ENCODE measurements around the gene S100A5.

The S100A5 gene

DNA sequence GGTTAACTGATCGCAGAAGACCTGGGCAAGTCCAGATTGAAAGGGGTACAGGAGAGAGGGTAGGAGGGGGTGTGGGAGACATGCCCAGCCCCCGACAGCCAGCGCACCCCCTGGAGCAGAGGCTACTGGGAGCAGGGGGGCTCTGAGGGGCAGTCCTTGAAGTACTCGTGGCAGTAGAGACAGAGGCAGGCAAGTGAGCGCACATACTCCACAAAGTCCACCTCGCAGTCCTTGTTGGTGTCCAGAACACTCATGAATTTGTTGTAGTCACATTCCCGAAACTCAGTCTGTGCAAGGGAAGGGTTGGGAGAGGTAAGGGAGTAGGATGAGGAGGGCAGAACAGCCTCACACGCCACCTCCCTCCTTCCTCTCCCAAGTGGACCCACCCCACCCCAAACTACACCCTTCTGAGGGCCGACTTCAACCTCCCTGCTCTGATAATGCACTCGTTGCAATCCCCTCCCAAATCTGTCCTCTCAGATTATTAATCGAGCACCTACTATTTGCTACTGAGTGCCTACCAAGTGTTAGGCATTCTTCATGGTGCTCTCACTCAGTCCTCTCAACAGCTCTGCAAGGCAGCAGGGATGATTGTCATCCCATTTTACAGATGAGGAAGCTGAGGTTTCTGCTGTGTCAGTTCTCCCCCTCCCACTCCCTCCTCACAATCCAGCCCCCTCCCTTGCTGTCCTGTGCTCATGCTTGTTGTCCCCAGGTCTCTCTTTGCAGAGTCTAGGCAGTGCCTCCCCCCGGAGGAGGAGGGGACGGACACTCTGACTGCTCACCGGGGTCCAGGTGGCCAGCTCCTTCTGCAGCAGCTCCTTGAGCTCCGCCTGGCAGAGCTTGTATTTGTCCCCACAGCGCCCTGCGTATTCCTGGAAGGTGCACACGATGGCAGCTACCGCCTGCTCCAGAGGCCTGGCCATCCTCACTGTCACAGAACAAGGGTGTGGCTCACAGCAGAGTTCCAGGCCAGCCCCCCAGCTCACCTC, 7.1 kb upstream of the S100A5 start:
- H3K36me3 ChIP-seq (ENCODE audit: control insufficient read depth in 2 of 2, insufficient read depth in 1 of 2, low read length in 2 of 2): no peaks in the 10 kb centered on the region
- ChIA-PET POLR2A (interaction anchor here (1.0 kb wide), 1 partner anchor 19 kb away, joined by 3 read pairs; no protein-coding TSS in a partner anchor), CTCF (interaction anchor here (0.6 to 3.3 kb wide), 2 partner anchors 20 to 36 kb away, joined by 3 to 12 read pairs; no protein-coding TSS in a partner anchor)

DNA sequence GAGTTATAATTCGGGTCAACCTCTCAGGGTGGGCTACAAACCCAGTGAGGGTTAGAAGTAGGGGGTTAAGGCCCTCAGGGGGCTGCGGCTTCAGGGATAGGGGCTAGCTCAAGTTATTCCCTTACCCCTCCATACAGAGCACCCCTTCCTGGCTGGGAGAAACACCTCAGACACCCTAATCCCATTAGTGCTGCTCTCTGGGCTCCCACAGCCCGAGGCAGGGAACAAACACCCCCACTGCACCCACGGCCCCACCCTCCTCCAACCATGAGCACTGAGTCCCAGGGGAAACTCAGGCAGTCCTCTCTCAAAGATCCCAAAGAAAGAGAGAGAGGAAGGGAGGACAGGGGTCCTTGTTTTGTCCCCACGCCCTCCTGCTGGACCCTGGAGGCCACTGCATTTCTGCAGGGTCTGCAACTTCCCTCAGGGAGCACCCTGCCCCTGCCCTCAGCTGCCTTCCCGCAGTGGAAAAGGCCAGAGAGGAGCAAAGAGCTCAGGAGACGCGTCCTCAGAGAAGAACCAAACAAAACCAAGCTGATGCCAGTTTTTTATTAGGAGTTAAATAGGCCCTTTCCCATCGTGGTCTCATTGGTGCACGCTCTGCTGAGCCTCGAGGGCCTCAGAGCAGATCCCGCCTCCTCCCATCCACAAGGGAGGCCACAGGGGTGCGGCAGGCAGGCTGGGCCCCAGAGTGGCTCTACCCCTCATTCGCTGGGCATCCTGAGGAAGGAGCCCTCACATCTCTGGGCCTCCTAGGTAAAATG, 6.2 kb upstream of the S100A5 start:
- Histone ChIP-seq H3K36me3 (ENCODE audit: control insufficient read depth in 2 of 2, insufficient read depth in 1 of 2, low read length in 2 of 2) (no peaks in the 10 kb centered on the region), H3K4me3 (ENCODE audit: low read depth, low read length) (no peak overlapping the region), H3K27ac (ENCODE audit: extremely low read depth, low read depth, low read length) (no peak overlapping the region), H3K4me1 (ENCODE audit: control insufficient read depth, insufficient read depth, low read length) (peaks cover 2% of the 10 kb centered on the region; the same call in 1 of the 2 replicates), H3K9me3 (ENCODE audit: control insufficient read depth, insufficient read depth, low read depth, low read length) (no peaks in the 10 kb centered on the region)
- ChIA-PET POLR2A (interaction anchor here (0.7 kb wide), 1 partner anchor 15 kb away, joined by 3 read pairs; no protein-coding TSS in a partner anchor), CTCF (interaction anchor here (0.7 to 4.1 kb wide), 3 partner anchors 14 to 828 kb away, joined by 3 to 26 read pairs (median 3); no protein-coding TSS in a partner anchor)
- TF ChIP-seq ZNF610 (tag by site-specific recombination; IDR thresholded peaks at IDR 0.05; ENCODE audit: borderline replicate concordance): no peak
- no peak for TF ChIP-seq YY2 (tag by site-specific recombination; IDR thresholded peaks at IDR 0.05)
- TF ChIP-seq ZSCAN16 (tag by site-specific recombination; IDR thresholded peaks at IDR 0.05): no peak
- peak; percentile 51 for TF ChIP-seq ZFHX2 (tag by site-specific recombination; conservative IDR thresholded peaks at IDR 0.05)
- no peak for TF ChIP-seq ZNF426 (tag by site-specific recombination; IDR thresholded peaks at IDR 0.05)
- peak; percentile 44; the same call in 1 of the 2 replicates for TF ChIP-seq EGR2 (tag by site-specific recombination; IDR thresholded peaks at IDR 0.05; ENCODE audit: low read depth)
- TF ChIP-seq ZNF16 (tag by site-specific recombination; IDR thresholded peaks at IDR 0.05; ENCODE audit: low read depth): no peak
- no peak for TF ChIP-seq BCL11A (tag by site-specific recombination; IDR thresholded peaks at IDR 0.05; ENCODE audit: low read depth)
- TF ChIP-seq ZNF274 (IDR thresholded peaks at IDR 0.05; ENCODE audit: low read length): no peak
- TF ChIP-seq ZNF274 (tag by site-specific recombination; IDR thresholded peaks at IDR 0.05; ENCODE audit: borderline replicate concordance): no peak
- TF ChIP-seq ZFP69B (tag by site-specific recombination; IDR thresholded peaks at IDR 0.05): no peak
- TF ChIP-seq, protein P1, sequence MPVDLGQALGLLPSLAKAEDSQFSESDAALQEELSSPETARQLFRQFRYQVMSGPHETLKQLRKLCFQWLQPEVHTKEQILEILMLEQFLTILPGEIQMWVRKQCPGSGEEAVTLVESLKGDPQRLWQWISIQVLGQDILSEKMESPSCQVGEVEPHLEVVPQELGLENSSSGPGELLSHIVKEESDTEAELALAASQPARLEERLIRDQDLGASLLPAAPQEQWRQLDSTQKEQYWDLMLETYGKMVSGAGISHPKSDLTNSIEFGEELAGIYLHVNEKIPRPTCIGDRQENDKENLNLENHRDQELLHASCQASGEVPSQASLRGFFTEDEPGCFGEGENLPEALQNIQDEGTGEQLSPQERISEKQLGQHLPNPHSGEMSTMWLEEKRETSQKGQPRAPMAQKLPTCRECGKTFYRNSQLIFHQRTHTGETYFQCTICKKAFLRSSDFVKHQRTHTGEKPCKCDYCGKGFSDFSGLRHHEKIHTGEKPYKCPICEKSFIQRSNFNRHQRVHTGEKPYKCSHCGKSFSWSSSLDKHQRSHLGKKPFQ (tag by site-specific recombination; IDR thresholded peaks at IDR 0.05): no peak
- no peak for TF ChIP-seq ZFP3 (tag by site-specific recombination; IDR thresholded peaks at IDR 0.05; ENCODE audit: low read depth)
- no peak for TF ChIP-seq HOXC10 (CRISPR knock-in tag; IDR thresholded peaks at IDR 0.05)
- 0 out of 2 replicates have a peak, but pooled peaks have one; percentile 55 for TF ChIP-seq ZNF768 (tag by site-specific recombination; IDR thresholded peaks at IDR 0.05)
- TF ChIP-seq ZNF560 (tag by site-specific recombination; IDR thresholded peaks at IDR 0.05; ENCODE audit: borderline replicate concordance): no peak
- TF ChIP-seq KLF16 (tag by site-specific recombination; IDR thresholded peaks at IDR 0.05): no peak
- no peak for TF ChIP-seq OVOL3 (tag by site-specific recombination; IDR thresholded peaks at IDR 0.05)
- TF ChIP-seq IKZF3 (tag by site-specific recombination; IDR thresholded peaks at IDR 0.05): no peak
- TF ChIP-seq ZNF776 (tag by site-specific recombination; IDR thresholded peaks at IDR 0.05; ENCODE audit: borderline replicate concordance): no peak
- no peak for TF ChIP-seq RBAK (tag by site-specific recombination; IDR thresholded peaks at IDR 0.05)

More for the DNA sequence above, 7.1 kb upstream of the S100A5 start:
- H3K9me3 ChIP-seq (ENCODE audit: control insufficient read depth, insufficient read depth, low read depth, low read length): no peaks in the 10 kb centered on the region
- no peak overlapping the region for H3K27ac ChIP-seq (ENCODE audit: extremely low read depth, low read depth, low read length)
- TF ChIP-seq ZNF664 (tag by site-specific recombination; IDR thresholded peaks at IDR 0.05) (peak; percentile 88), ZNF341 (tag by site-specific recombination; IDR thresholded peaks at IDR 0.05; ENCODE audit: low read depth) (peak; percentile 80), OSR2 (tag by site-specific recombination; IDR thresholded peaks at IDR 0.05) (no peak), OVOL3 (tag by site-specific recombination; IDR thresholded peaks at IDR 0.05) (no peak), BCL11A (tag by site-specific recombination; IDR thresholded peaks at IDR 0.05; ENCODE audit: low read depth) (no peak), ZNF239 (tag by site-specific recombination; IDR thresholded peaks at IDR 0.05) (no peak)
- TF ChIP-seq, protein P2, sequence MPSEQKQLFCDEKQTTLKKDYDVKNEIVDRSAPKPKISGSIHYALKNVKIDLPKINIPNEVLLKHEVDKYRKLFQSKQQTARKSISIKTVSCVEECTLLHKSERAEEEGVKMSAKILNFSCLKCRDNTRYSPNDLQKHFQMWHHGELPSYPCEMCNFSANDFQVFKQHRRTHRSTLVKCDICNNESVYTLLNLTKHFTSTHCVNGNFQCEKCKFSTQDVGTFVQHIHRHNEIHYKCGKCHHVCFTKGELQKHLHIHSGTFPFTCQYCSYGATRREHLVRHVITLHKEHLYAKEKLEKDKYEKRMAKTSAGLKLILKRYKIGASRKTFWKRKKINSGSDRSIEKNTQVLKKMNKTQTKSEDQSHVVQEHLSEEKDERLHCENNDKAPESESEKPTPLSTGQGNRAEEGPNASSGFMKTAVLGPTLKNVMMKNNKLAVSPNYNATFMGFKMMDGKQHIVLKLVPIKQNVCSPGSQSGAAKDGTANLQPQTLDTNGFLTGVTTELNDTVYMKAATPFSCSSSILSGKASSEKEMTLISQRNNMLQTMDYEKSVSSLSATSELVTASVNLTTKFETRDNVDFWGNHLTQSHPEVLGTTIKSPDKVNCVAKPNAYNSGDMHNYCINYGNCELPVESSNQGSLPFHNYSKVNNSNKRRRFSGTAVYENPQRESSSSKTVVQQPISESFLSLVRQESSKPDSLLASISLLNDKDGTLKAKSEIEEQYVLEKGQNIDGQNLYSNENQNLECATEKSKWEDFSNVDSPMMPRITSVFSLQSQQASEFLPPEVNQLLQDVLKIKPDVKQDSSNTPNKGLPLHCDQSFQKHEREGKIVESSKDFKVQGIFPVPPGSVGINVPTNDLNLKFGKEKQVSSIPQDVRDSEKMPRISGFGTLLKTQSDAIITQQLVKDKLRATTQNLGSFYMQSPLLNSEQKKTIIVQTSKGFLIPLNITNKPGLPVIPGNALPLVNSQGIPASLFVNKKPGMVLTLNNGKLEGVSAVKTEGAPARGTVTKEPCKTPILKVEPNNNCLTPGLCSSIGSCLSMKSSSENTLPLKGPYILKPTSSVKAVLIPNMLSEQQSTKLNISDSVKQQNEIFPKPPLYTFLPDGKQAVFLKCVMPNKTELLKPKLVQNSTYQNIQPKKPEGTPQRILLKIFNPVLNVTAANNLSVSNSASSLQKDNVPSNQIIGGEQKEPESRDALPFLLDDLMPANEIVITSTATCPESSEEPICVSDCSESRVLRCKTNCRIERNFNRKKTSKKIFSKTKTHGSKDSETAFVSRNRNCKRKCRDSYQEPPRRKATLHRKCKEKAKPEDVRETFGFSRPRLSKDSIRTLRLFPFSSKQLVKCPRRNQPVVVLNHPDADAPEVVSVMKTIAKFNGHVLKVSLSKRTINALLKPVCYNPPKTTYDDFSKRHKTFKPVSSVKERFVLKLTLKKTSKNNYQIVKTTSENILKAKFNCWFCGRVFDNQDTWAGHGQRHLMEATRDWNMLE (tag by site-specific recombination; conservative IDR thresholded peaks at IDR 0.05; ENCODE audit: low read depth): no peak
- peaks cover 2% of the 10 kb centered on the region; the same call in 1 of the 2 replicates for H3K4me1 ChIP-seq (ENCODE audit: control insufficient read depth, insufficient read depth, low read length)
- H3K4me3 ChIP-seq (ENCODE audit: low read depth, low read length): no peak overlapping the region
